ENCODE data around the gene FDPS. TPM values are rescaled to one million over a fixed set of nuclear protein-coding genes. Genes with fewer than 3 reads are reported as not detected.

Gene FDPS
- polyA plus RNA-seq, 1 donor from 2014 or later = 120 TPM

DNA sequence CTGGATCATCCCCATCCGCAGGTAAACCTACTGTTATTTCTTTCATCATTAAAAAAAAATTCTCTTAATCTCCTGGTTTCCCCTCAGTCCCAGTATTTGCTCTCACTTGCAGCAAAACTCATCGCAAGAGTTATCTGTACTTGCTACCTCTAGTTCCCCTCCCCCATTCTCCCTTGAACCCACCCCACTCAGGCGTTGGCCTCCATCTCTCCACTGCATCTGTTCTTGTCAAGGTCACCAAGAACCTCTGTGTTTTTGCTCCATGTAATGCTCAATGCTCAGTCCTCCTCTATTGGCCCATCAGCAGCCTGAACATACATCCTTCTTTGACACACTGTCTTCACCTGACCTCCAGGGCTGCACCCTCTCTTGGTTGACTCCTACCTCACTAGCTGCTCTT, 12.0 kb upstream of the FDPS start:
- no peak overlapping the region for H3K4me3 Mint-ChIP-seq
- peaks cover 0 to 3% (median 2%) of the 10 kb centered on the region in 3 donors for H3K4me1 Mint-ChIP-seq
- H3K27ac Mint-ChIP-seq = no peak overlapping the region
- peaks cover 0 to 2% (median 0%) of the 10 kb centered on the region in 3 donors for H3K9me3 Mint-ChIP-seq
- no peaks in the 10 kb centered on the region for H3K36me3 Mint-ChIP-seq
- H3K27me3 Mint-ChIP-seq = peaks cover 24% of the 10 kb centered on the region

- Mint-ChIP-seq H3K4me1 (peaks cover 0 to 3% (median 2%) of the 10 kb centered on the region in 3 donors), H3K9me3 (peaks cover 0 to 2% (median 0%) of the 10 kb centered on the region in 3 donors), H3K36me3 (no peaks in the 10 kb centered on the region), H3K4me3 (peak overlapping the region in 1 of 4 donors; percentile 39), H3K27ac (no peak overlapping the region), H3K27me3 (peaks cover 24% of the 10 kb centered on the region)
These were observed 11.3 kb upstream of the FDPS start for GRCh38 chr1:155297384-155297783.

DNA sequence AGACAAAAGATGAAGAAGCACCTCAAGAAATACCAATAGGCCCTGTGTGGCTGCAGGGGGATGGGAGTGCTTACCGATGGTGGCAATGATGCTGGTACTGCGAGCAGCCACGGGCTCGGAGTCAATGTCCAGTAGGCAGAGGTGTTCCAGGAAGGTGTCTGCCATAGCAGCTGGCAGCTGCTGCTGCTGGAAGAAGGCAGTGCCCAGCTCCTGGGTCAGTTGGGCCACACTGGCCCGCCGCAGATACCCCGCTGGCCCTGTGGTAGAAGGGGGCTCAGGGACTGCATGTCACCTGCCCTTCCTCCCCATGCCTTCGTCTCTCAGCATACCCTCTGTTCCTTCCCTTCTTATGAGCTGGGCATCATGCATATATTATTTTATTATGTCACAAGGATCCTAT, 8.6 kb upstream of the FDPS start:
- Mint-ChIP-seq H3K36me3 (no peaks in the 10 kb centered on the region), H3K27me3 (peaks cover 15% of the 10 kb centered on the region), H3K9me3 (peaks cover 0 to 2% (median 0%) of the 10 kb centered on the region in 3 donors), H3K4me1 (peaks cover 0 to 3% (median 0%) of the 10 kb centered on the region in 3 donors), H3K4me3 (no peak overlapping the region), H3K27ac (no peak overlapping the region)

GRCh38 chr1:155300553-155301329, 7.9 kb upstream of the FDPS start:
- no peak overlapping the region for H3K4me3 Mint-ChIP-seq
- no peaks in the 10 kb centered on the region for H3K36me3 Mint-ChIP-seq
- H3K27ac Mint-ChIP-seq = no peak overlapping the region
- peaks cover 11% of the 10 kb centered on the region for H3K27me3 Mint-ChIP-seq
- peaks cover 0 to 3% (median 0%) of the 10 kb centered on the region in 3 donors for H3K4me1 Mint-ChIP-seq
- H3K9me3 Mint-ChIP-seq = peaks cover 0 to 2% (median 0%) of the 10 kb centered on the region in 3 donors

DNA sequence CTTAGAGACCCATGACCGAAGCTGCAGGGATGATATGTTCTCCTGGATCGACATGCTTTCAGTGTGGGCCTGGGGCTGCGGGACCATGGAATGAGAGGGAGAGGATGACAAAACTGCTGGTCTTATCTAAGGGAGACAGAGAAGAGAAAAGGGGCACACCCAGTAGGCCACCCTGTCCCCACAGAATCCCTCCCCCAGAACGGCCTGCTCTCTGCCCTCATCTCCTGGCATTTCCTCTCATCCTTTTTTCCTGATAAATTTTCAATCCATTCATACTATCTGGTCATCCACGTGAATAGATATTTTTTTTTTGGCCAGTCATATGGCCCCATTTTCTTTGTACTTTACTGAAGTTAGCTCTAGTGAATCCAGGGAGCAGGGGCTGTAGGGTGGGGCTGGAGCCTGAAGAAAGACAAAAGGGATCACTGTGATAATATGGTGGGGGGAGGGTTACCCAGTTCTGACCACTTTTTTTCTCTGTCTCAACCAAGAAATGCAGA, 7.3 kb upstream of the FDPS start, which contains the start of gene PKLR:
TSS of gene PKLR (minus strand) at position 97 of the 500 bp plus-strand sequence. CDS start at position 54, 43 bp downstream.
- Mint-ChIP-seq H3K9me3 (peaks cover 0 to 2% (median 0%) of the 10 kb centered on the region in 3 donors), H3K36me3 (no peaks in the 10 kb centered on the region), H3K27me3 (peaks cover 5% of the 10 kb centered on the region), H3K4me1 (peaks cover 0 to 3% (median 0%) of the 10 kb centered on the region in 3 donors), H3K4me3 (peak within 1 kb of the TSS in 1 of 4 donors; percentile 17), H3K27ac (no peak within 1 kb of the TSS)

GRCh38 chr1:155304558-155305063, 4.1 kb upstream of the FDPS start:
- H3K9me3 Mint-ChIP-seq = no peaks in the 10 kb centered on the region
- no peaks in the 10 kb centered on the region for H3K27me3 Mint-ChIP-seq
- no peak overlapping the region for H3K27ac Mint-ChIP-seq
- no peaks in the 10 kb centered on the region for H3K36me3 Mint-ChIP-seq
- H3K4me1 Mint-ChIP-seq = peaks cover 7 to 9% (median 8%) of the 10 kb centered on the region in 3 donors
- H3K4me3 Mint-ChIP-seq = no peak overlapping the region

DNA sequence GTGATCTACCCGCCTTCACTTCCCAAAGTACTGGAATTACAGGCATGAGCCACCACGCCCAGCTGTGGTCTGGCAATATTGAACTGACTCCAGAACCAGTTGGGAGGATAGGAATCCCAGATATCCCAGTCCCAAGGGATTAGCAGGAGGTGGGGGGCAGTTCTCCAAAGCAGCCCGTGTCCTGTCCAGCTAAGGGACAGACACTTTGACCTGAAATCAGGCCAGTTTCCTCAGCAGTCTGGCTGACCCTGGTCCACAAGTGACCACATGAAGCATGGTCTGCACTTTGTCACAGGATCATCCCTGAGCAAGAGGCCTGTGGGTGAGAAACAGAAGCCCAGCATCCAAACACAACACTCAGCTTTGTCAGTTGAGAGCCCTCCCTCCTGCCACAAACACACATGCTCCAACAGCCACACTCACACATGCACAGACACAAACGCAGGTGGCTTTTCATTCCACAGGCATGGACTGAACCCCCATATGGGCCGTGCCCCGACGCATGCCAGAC, 2.7 kb upstream of the FDPS start:
- H3K27me3 Mint-ChIP-seq = no peaks in the 10 kb centered on the region
- no peaks in the 10 kb centered on the region for H3K9me3 Mint-ChIP-seq
- no peak overlapping the region for H3K4me3 Mint-ChIP-seq
- peaks cover 7 to 17% (median 12%) of the 10 kb centered on the region in 3 donors for H3K4me1 Mint-ChIP-seq
- peak overlapping the region in 1 of 3 donors; percentile 50 for H3K27ac Mint-ChIP-seq
- no peaks in the 10 kb centered on the region for H3K36me3 Mint-ChIP-seq

DNA sequence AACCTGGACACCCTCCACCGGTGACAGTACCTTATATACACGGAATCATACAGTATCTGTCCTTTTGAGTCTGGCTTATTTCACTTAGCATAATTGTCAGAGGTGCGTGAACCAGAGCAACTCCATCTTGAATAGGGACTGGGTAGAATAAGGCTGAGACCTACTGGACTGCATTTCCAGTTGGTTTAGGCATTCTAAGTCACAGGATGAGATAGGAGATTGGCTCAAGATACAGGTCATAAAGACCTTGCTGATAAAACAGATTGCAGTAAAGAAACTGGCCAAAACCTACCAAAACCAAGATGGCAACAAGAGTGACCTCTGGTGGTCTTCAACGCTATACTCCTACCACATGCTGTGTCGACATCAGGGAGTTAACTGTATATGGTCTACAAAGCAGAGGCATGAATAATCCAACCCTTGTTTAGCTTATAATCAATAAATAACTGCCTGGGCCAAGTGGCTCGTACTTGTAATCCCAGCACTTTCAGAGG, 1.4 kb upstream of the FDPS start:
- H3K27me3 Mint-ChIP-seq = no peaks in the 10 kb centered on the region
- peak overlapping the region; percentile 27 to 81 (median 42) for H3K4me3 Mint-ChIP-seq
- peak overlapping the region in 1 of 3 donors; percentile 55 for H3K27ac Mint-ChIP-seq
- H3K36me3 Mint-ChIP-seq = peaks cover 3% of the 10 kb centered on the region
- H3K4me1 Mint-ChIP-seq = peaks cover 7 to 18% (median 15%) of the 10 kb centered on the region in 3 donors
- H3K9me3 Mint-ChIP-seq = no peaks in the 10 kb centered on the region

DNA sequence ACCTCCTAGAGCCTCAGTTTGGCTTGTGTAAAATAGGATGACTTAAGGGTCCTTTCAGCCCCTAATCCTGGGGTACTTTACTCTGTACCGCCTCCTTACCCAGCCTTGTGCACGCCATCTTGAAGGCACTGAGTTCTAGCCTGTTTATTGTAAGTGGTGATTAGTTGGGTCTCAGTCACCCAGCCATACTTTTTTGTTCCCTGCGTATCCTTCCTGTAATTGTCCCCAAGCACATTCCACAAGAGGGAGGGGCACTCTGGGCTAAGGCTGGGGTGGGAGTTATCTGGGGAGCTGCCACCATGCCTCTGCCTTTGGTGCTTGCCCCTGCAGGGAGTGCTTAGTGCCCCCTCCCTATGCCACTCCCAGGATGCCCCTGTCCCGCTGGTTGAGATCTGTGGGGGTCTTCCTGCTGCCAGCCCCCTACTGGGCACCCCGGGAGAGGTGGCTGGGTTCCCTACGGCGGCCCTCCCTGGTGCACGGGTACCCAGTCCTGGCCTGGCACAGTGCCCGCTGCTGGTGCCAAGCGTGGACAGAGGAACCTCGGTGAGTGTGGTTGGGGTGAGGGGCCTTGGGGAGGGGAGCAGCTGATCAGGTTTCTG, 856 bp downstream of the FDPS start:
- Mint-ChIP-seq H3K27me3 (no peaks in the 10 kb centered on the region), H3K4me1 (peaks cover 7 to 18% (median 18%) of the 10 kb centered on the region in 3 donors), H3K9me3 (no peaks in the 10 kb centered on the region), H3K36me3 (peaks cover 5% of the 10 kb centered on the region), H3K4me3 (peak overlapping the region; percentile 80 to 98 (median 96)), H3K27ac (peak overlapping the region; percentile 57 to 82 (median 71))

- peaks cover 5% of the 10 kb centered on the region for H3K36me3 Mint-ChIP-seq
- H3K27ac Mint-ChIP-seq = no peak overlapping the region
- H3K4me1 Mint-ChIP-seq = peaks cover 11 to 17% (median 14%) of the 10 kb centered on the region in 3 donors
- H3K9me3 Mint-ChIP-seq = no peaks in the 10 kb centered on the region
- H3K27me3 Mint-ChIP-seq = no peaks in the 10 kb centered on the region
- peak overlapping the region in 2 of 4 donors; percentile 27 to 74 for H3K4me3 Mint-ChIP-seq
These were observed 4.6 kb downstream of the FDPS start for GRCh38 chr1:155313261-155313660.

GRCh38 chr1:155316922-155317321, 8.3 kb downstream of the FDPS start:
- H3K4me3 Mint-ChIP-seq = peak overlapping the region in 1 of 4 donors; percentile 48
- H3K27ac Mint-ChIP-seq = peak overlapping the region in 1 of 3 donors; percentile 25
- peaks cover 5 to 18% (median 9%) of the 10 kb centered on the region in 3 donors for H3K4me1 Mint-ChIP-seq
- H3K27me3 Mint-ChIP-seq = no peaks in the 10 kb centered on the region
- H3K36me3 Mint-ChIP-seq = peaks cover 6% of the 10 kb centered on the region
- H3K9me3 Mint-ChIP-seq = no peaks in the 10 kb centered on the region

DNA sequence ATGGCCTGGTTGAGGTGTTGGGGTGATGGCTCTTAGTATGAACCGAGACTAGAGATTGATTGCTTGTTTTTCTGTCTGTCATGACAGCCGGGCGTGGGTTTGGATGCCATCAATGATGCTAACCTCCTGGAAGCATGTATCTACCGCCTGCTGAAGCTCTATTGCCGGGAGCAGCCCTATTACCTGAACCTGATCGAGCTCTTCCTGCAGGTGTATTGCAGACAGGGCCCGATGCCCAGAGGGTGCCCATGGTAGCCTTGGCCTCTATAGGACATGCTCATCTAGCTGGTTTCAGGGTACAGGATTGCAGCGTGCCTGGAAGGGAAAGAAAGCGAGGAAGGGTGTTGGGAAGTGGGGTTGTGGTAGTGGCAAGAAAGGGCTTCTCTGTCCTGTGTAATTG, 9.4 kb downstream of the FDPS start:
- peak overlapping the region in 1 of 3 donors; percentile 18 for H3K27ac Mint-ChIP-seq
- peaks cover 6% of the 10 kb centered on the region for H3K36me3 Mint-ChIP-seq
- H3K9me3 Mint-ChIP-seq = no peaks in the 10 kb centered on the region
- peaks cover 5 to 25% (median 12%) of the 10 kb centered on the region in 3 donors for H3K4me1 Mint-ChIP-seq
- no peaks in the 10 kb centered on the region for H3K27me3 Mint-ChIP-seq
- H3K4me3 Mint-ChIP-seq = peak overlapping the region in 1 of 4 donors; percentile 38

- H3K4me1 Mint-ChIP-seq = peaks cover 5 to 21% (median 12%) of the 10 kb centered on the region in 3 donors
- no peaks in the 10 kb centered on the region for H3K27me3 Mint-ChIP-seq
- peak overlapping the region in 3 of 4 donors; percentile 58 to 82 (median 59) for H3K4me3 Mint-ChIP-seq
- H3K27ac Mint-ChIP-seq = peak overlapping the region in 1 of 3 donors; percentile 8
- no peaks in the 10 kb centered on the region for H3K9me3 Mint-ChIP-seq
- H3K36me3 Mint-ChIP-seq = peaks cover 4% of the 10 kb centered on the region
These were observed 10.9 kb downstream of the FDPS start for GRCh38 chr1:155319536-155319935.

GRCh38 chr1:155320252-155320651, 11.6 kb downstream of the FDPS start:
- peaks cover 5 to 24% (median 12%) of the 10 kb centered on the region in 3 donors for H3K4me1 Mint-ChIP-seq
- H3K9me3 Mint-ChIP-seq = no peaks in the 10 kb centered on the region
- H3K4me3 Mint-ChIP-seq = peak overlapping the region; percentile 58 to 86 (median 78)
- H3K27ac Mint-ChIP-seq = peak overlapping the region in 2 of 3 donors; percentile 7 to 85
- no peaks in the 10 kb centered on the region for H3K27me3 Mint-ChIP-seq
- peaks cover 4% of the 10 kb centered on the region for H3K36me3 Mint-ChIP-seq

All from IgD-negative memory B cell (primary cell).